Activated T-helper 17 cell treated with anti-CD3 and anti-CD28 coated beads, Interleukin-2, amount 50 U/mL, for 72 hours (primary cell): ENCODE results near the gene SLC8A2. TPM values are rescaled to one million over a fixed set of nuclear protein-coding genes. Genes with fewer than 3 reads are reported as not detected.
A peak's percentile ranks its signal among the peaks of the same experiment; 100 is the strongest.

ENCODE experiments used
- ATAC-seq: fragments of 150-1000 bp; cut with Tn5 transposase; replicated peaks from 2 replicates; pipeline ENCODE4 v1.10.0; 2021; ENCODE audit warnings: mild to moderate bottlenecking, moderate library complexity
- H3K27ac Mint-ChIP-seq: one replicate; pipeline ENCODE4 v1.8.0; 2022; ENCODE audit warnings: mixed read lengths
- H3K27me3 Mint-ChIP-seq: one replicate; pipeline ENCODE4 v1.8.0; 2022; ENCODE audit warnings: mixed read lengths
- H3K36me3 Mint-ChIP-seq: one replicate; pipeline ENCODE4 v1.8.0; 2022; ENCODE audit warnings: low read depth, mild to moderate bottlenecking, mixed read lengths
- H3K4me1 Mint-ChIP-seq: one replicate; pipeline ENCODE4 v1.8.0; 2022; ENCODE audit warnings: mixed read lengths
- H3K4me3 Mint-ChIP-seq: one replicate; pipeline ENCODE4 v1.8.0; 2022; ENCODE audit warnings: mild to moderate bottlenecking, mixed read lengths
- H3K9me3 Mint-ChIP-seq: one replicate; pipeline ENCODE4 v1.8.0; 2022; ENCODE audit warnings: mixed read lengths
- total RNA-seq, 2 donors: library from RNA; stranded (reverse); gene quantifications; one replicate each; pipeline ENCODE4 v1.2.3, GENCODE V29; 2022

The SLC8A2 gene
- total RNA-seq: under 1 TPM; 0.06 to 0.50 TPM

- Mint-ChIP-seq H3K9me3 (no peaks in the 10 kb centered on the region), H3K4me1 (peaks cover 10% of the 10 kb centered on the region), H3K27me3 (peaks cover 41% of the 10 kb centered on the region), H3K4me3 (peak within 1 kb of the TSS; percentile 3), H3K36me3 (no peaks in the 10 kb centered on the region), H3K27ac (no peak within 1 kb of the TSS)
- peak; percentile 38 for ATAC-seq
These were observed at the start of gene SLC8A2 for GRCh38 chr19:47471733-47472457. TSS of gene SLC8A2 (minus strand) at chr19:47471893. CDS start at chr19:47466403, 5,490 bp downstream.

- Mint-ChIP-seq H3K27me3 (peaks cover 7% of the 10 kb centered on the region), H3K4me1 (no peaks in the 10 kb centered on the region), H3K4me3 (no peak overlapping the region), H3K9me3 (no peaks in the 10 kb centered on the region), H3K36me3 (no peaks in the 10 kb centered on the region), H3K27ac (no peak overlapping the region)
- ATAC-seq: no peak
These were observed 49.1 kb upstream of the SLC8A2 start for GRCh38 chr19:47520839-47521238.

GRCh38 chr19:47520343-47520806 is 48.7 kb upstream of the SLC8A2 start:
- Mint-ChIP-seq H3K9me3 (no peaks in the 10 kb centered on the region), H3K4me1 (no peaks in the 10 kb centered on the region), H3K4me3 (no peak overlapping the region), H3K36me3 (peaks cover 2% of the 10 kb centered on the region), H3K27ac (no peak overlapping the region), H3K27me3 (peaks cover 7% of the 10 kb centered on the region)
- no peak for ATAC-seq

- Mint-ChIP-seq H3K4me3 (no peak overlapping the region), H3K36me3 (peaks cover 13% of the 10 kb centered on the region), H3K4me1 (no peaks in the 10 kb centered on the region), H3K27me3 (peaks cover 4% of the 10 kb centered on the region), H3K27ac (peak overlapping the region; percentile 56), H3K9me3 (no peaks in the 10 kb centered on the region)
- no peak for ATAC-seq
These were observed 47.2 kb upstream of the SLC8A2 start for GRCh38 chr19:47518854-47519253.

GRCh38 chr19:47518139-47518538 is 46.4 kb upstream of the SLC8A2 start:
- ATAC-seq: no peak
- peaks cover 6% of the 10 kb centered on the region for H3K4me1 Mint-ChIP-seq
- H3K27ac Mint-ChIP-seq: no peak overlapping the region
- no peaks in the 10 kb centered on the region for H3K9me3 Mint-ChIP-seq
- peaks cover 13% of the 10 kb centered on the region for H3K36me3 Mint-ChIP-seq
- H3K4me3 Mint-ChIP-seq: peak overlapping the region; percentile 33
- H3K27me3 Mint-ChIP-seq: peaks cover 4% of the 10 kb centered on the region

- Mint-ChIP-seq H3K9me3 (no peaks in the 10 kb centered on the region), H3K4me1 (peaks cover 20% of the 10 kb centered on the region), H3K27ac (peak within 1 kb of the TSS; percentile 98), H3K4me3 (peak within 1 kb of the TSS; percentile 96), H3K27me3 (no peaks in the 10 kb centered on the region), H3K36me3 (peaks cover 13% of the 10 kb centered on the region)
- peak; percentile 96 for ATAC-seq
These were observed 43.3 kb upstream of the SLC8A2 start, which contains the start of gene NAPA for GRCh38 chr19:47514869-47515588. TSS of gene NAPA (minus strand) at chr19:47515063. CDS start at chr19:47514940, 123 bp downstream.

GRCh38 chr19:47514151-47514868 is 42.6 kb upstream of the SLC8A2 start:
- H3K9me3 Mint-ChIP-seq: no peaks in the 10 kb centered on the region

GRCh38 chr19:47512948-47513319 is 41.2 kb upstream of the SLC8A2 start:
- Mint-ChIP-seq H3K27me3 (no peaks in the 10 kb centered on the region), H3K27ac (peak overlapping the region; percentile 98), H3K9me3 (no peaks in the 10 kb centered on the region), H3K4me1 (peaks cover 20% of the 10 kb centered on the region), H3K36me3 (peaks cover 13% of the 10 kb centered on the region), H3K4me3 (peak overlapping the region; percentile 96)
- ATAC-seq: no peak

More at GRCh38 chr19:47514151-47514868, 42.6 kb upstream of the SLC8A2 start:
- H3K36me3 Mint-ChIP-seq: peaks cover 13% of the 10 kb centered on the region
- peaks cover 20% of the 10 kb centered on the region for H3K4me1 Mint-ChIP-seq
- H3K27me3 Mint-ChIP-seq: no peaks in the 10 kb centered on the region
- no peak for ATAC-seq
- H3K27ac Mint-ChIP-seq: peak overlapping the region; percentile 98
- peak overlapping the region; percentile 96 for H3K4me3 Mint-ChIP-seq

GRCh38 chr19:47512183-47512947 is 40.7 kb upstream of the SLC8A2 start:
- peak overlapping the region; percentile 98 for H3K27ac Mint-ChIP-seq
- H3K4me1 Mint-ChIP-seq: peaks cover 20% of the 10 kb centered on the region
- H3K36me3 Mint-ChIP-seq: peaks cover 13% of the 10 kb centered on the region
- peak overlapping the region; percentile 96 for H3K4me3 Mint-ChIP-seq
- no peaks in the 10 kb centered on the region for H3K9me3 Mint-ChIP-seq
- no peak for ATAC-seq
- no peaks in the 10 kb centered on the region for H3K27me3 Mint-ChIP-seq

GRCh38 chr19:47511681-47512080 is 40.0 kb upstream of the SLC8A2 start:
- H3K27me3 Mint-ChIP-seq: no peaks in the 10 kb centered on the region
- H3K36me3 Mint-ChIP-seq: peaks cover 13% of the 10 kb centered on the region
- H3K27ac Mint-ChIP-seq: peak overlapping the region; percentile 98
- no peak for ATAC-seq
- peak overlapping the region; percentile 96 for H3K4me3 Mint-ChIP-seq
- H3K9me3 Mint-ChIP-seq: no peaks in the 10 kb centered on the region
- peaks cover 20% of the 10 kb centered on the region for H3K4me1 Mint-ChIP-seq

GRCh38 chr19:47511128-47511517 is 39.4 kb upstream of the SLC8A2 start:
- Mint-ChIP-seq H3K4me1 (peaks cover 20% of the 10 kb centered on the region), H3K4me3 (no peak overlapping the region), H3K9me3 (no peaks in the 10 kb centered on the region), H3K36me3 (peaks cover 13% of the 10 kb centered on the region), H3K27ac (no peak overlapping the region), H3K27me3 (no peaks in the 10 kb centered on the region)
- ATAC-seq: no peak

GRCh38 chr19:47510516-47511127 is 38.9 kb upstream of the SLC8A2 start:
- peaks cover 20% of the 10 kb centered on the region for H3K4me1 Mint-ChIP-seq
- no peak for ATAC-seq
- H3K4me3 Mint-ChIP-seq: no peak overlapping the region
- H3K36me3 Mint-ChIP-seq: peaks cover 13% of the 10 kb centered on the region
- no peaks in the 10 kb centered on the region for H3K9me3 Mint-ChIP-seq
- H3K27me3 Mint-ChIP-seq: no peaks in the 10 kb centered on the region
- H3K27ac Mint-ChIP-seq: peak overlapping the region; percentile 8

- no peak overlapping the region for H3K4me3 Mint-ChIP-seq
- H3K27me3 Mint-ChIP-seq: no peaks in the 10 kb centered on the region
- no peaks in the 10 kb centered on the region for H3K9me3 Mint-ChIP-seq
- H3K36me3 Mint-ChIP-seq: peaks cover 9% of the 10 kb centered on the region
- ATAC-seq: no peak
- peak overlapping the region; percentile 8 for H3K27ac Mint-ChIP-seq
- peaks cover 24% of the 10 kb centered on the region for H3K4me1 Mint-ChIP-seq
These were observed 38.3 kb upstream of the SLC8A2 start for GRCh38 chr19:47509973-47510372.
